NCI-H446 (cell line): ENCODE data around the gene ESYT2.

Source experiments
- DNase-seq, 2 experiments: peaks; one replicate each; lab custom pipeline; 2025; lab: John Stamatoyannopoulos, UW

The ESYT2 gene

GRCh38 chr7:158802535-158803366 is 26.6 kb downstream of the ESYT2 start:
- no peak for DNase-seq

- DNase-seq, result no peak
These were observed 30.6 kb downstream of the ESYT2 start for GRCh38 chr7:158798741-158799140.

- no peak for DNase-seq
These were observed 32.6 kb downstream of the ESYT2 start for GRCh38 chr7:158796667-158797066.

GRCh38 chr7:158795272-158795671 is 34.0 kb downstream of the ESYT2 start:
- no peak for DNase-seq

- DNase-seq, result no peak
These were observed 38.2 kb downstream of the ESYT2 start for GRCh38 chr7:158791107-158791506.

- DNase-seq, result no peak
These were observed 39.5 kb downstream of the ESYT2 start for GRCh38 chr7:158789842-158790241.

DNA sequence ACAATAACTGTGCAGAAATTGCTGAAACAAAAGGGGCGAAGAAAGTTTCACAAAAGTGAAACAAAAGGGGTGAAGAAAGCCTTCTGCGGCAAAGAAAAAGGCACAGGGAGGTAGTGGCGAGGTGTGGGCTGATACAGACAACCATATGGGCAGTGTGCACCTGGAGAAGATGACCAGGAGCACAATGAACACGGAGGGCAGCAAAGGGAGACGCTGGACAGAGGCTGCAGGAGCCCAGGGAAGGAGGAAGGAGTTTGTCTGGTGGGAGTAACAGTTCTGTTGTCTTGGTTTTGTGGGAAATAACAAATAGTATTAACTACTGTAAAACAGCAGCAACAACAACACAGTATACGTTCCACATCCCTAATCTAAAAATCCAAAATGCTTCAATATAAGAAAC is 42.4 kb downstream of the ESYT2 start:
- DNase-seq, result no peak

GRCh38 chr7:158784270-158784669 is 45.0 kb downstream of the ESYT2 start:
- DNase-seq, result no peak

DNA sequence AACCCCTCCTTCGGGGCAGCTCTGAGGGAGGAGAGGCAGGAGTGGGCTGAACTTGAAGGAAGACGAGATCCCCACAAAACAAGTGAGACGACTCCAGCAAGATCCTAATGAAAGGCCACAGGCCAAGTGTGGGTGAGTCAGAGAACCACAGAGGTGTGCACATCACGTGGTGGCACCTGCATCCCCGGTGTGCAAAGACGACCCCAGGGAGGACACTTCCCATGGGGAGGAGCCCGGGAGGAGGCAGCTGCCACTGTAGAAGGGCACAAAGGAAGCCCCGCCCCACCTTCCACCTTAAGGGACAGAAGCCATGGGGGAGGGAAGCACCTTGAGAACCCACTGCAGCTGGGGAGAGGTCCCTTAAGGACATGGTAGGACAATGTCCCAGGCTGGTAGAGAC is 45.7 kb downstream of the ESYT2 start:
- no peak for DNase-seq

DNA sequence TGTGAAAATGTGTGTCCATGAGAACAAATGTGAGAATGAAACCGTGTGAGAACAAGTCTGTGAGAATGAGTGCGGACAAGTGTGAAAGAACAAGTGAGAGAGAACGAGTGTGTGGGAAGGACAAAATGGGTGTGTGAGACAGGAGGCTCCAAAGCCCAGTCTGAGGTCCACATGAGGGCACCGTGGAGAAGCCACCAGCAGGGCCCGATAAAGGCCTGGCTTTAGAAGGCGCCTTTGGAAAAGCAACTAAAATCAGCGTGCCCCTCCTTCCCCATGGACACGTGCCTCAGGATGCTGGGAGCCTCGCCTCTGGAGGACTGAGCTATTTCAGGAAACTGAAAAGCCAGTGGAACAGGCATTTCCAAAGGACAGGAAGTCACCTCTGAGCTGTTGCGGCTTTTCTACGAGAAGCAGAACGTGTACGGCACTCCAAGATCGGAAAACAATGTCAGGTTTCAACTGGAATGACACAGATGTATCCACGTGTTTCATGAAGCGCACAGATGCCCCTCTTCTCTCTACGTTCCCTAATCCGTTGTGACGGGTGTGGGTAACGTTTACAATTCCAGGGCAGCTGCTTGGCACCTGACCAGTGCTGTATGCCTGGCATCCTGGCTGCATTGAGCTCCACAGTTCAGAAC is 46.4 kb downstream of the ESYT2 start:
- DNase-seq, result no peak

DNA sequence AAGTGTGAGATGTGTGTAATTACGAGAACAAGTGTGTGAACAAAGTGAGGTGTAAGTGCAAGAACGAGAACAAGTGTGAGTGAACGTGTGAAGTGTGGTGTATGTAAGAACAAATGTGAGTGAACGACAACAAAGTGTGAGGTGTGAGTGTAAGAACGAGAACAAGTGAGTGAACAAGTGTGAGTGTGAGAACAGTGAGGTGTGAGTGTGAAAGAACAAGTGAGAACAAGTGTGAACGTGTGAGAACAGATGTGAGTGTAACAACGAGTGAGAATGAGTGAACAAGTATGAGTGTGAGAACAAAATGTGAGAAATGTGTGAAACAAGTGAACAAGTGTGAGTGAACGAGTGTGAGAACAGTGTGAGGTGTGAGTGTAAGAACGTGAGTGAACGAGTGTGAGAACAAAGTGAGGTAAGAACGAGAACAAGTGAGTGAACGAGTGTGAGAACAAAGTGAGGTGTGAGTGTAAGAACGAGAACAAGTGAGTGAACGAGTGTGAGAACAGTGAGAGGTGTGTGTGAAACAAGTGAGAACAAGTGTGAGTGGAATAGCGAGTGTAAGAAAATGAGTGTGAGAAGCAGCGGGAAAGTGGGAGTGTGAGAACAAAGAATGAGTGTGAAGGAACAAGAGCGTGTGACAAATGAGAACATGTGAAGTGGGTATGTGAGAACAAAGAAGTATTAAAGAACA is 47.2 kb downstream of the ESYT2 start:
- DNase-seq, result no peak

DNA sequence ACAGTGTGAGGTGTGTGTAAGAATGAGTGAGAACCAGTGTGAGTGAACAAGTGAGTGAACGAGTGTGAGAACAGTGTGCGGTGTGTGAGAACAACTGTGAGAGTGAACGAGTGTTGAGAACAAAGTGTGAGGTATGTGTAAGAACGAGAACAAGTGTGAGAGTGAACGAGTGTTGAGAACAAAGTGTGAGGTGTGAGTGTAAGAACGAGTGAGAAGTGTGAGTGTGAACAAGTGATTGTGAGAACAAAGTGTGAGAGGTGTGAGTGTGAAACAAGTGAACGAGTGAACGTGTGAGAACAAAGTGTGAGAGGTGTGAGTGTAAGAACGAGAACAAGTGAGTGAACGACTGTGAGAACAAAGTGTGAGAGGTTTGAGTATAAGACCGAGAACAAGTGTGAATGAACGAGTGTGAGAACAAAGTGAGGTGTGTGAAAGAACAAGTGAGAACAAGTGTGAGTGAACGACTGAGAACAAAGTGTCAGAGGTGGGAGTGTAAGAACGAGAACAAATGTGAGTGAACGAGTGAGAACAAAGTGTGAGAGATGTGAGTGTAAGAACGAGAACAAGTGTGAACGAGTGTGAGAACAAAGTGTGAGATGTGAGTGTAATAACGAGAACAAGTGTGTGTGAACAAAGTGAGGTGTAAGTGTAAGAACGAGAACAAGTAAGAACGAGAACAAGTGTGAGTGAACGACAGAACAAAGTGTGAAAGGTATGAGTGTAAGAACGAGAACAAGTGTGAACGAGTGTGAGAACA is 47.9 kb downstream of the ESYT2 start:
- DNase-seq, result no peak

DNA sequence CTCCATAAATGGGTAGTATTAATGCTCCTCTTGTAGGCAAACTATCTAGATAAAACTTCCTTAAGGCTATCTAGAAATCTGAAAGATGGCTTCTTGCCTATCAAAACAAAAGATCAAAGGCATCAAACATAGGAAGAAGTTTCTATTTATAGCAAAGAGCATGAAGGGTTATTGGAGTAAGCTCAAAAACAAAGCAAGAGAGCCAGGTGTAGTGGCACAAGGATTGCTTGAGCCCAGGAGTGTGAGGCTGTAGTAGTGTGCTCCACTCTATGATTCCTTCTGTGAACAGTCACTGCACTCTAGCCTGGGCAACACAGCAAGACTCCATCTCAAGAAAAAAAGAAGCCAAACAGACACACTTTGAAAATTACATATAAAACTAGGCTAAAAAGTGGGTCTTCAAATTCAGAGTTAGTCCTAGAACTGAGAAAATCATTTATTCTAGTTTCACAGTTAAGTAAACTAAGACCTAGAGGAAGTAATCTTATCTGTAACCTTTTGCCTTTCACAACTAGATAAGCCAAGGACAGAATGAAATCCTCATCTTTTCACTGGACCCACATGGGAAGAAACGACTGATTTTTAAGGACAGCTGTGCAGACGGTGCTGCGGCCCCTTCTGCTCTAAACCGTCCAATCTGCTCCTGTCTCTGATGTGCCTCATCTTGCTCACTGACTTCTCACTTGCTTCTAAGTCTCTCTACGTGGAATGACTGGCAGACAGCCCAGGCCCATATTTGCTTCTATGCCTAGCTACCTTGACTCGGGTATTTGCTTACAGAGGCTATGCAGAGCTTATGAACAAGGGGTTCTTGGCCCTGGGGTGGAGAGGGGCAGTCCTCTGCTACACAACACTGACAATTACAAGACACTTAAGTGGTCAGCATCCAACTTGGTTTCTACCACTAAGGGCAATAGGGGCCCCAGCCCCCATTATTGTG is 50.0 kb downstream of the ESYT2 start:
- DNase-seq, result no peak

GRCh38 chr7:158778471-158778870 is 50.8 kb downstream of the ESYT2 start:
- no peak for DNase-seq

DNA sequence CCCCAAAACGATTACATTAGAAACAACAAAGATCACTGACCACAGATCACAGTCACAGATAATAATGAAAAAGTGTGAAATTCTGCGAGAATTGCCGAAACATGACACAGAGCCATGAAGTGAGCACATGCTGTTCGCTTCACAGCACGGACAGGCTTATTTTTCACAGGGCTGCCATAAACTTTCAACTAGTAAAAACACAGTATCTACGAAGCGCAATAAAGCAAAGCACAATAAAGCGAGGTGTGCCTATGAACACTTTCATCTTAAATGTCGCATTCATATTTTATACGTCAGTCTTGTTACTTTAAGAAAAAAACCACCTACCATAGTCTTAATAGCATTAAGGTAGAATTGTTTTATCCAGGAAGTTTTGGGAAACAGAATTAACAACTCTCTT is 51.5 kb downstream of the ESYT2 start:
- no peak for DNase-seq

GRCh38 chr7:158776474-158776873 is 52.8 kb downstream of the ESYT2 start:
- no peak for DNase-seq

- no peak for DNase-seq
These were observed 54.4 kb downstream of the ESYT2 start for GRCh38 chr7:158774952-158775351.

DNA sequence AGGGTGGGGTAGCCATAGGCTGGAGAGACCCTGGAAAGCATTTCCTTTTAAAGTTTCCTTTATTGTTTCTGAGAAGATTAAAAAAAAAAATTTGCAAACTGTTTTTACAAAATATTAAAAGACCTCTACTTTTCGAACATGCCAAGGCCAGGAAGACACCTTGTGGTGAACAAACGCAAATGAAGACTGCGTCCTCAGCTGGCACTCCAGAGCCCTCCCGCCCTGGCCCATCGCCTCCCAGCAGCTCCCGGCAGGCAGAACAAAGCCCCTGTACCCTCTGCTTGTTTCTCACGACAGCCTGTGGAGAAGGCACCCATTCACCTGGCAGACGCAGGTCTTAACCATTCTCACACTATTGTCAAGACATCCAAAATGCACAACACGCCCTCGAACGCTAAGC is 56.4 kb downstream of the ESYT2 start:
- no peak for DNase-seq

DNA sequence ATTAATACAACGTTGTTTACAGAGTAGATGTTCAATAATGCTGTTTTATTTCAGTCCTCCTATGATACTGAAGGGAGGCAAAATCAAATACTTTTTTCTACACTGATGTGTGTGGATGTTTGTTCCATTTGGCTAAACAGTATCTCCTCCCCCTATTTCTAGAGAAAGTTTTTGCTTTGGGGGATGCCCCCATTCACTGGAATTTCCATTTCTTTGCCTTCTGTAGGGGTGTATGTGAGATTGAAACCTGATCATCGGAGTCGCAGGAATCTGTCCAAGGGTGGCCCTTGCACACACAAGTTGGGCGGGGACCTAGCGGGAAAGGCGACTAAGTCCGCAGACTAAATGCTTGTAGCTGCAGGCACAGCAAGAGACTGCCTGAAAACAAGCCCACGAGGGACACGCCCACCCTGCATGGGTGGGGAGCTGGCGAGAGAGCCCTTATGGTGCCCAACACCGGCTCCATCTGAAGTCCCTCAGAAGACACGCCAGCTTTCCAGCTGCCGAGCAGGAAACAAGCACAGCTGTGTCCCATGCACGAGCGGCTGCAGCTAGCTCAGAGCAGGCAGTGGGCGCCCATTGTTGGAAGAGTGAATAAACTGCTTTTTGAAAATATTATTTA is 58.0 kb downstream of the ESYT2 start:
- no peak for DNase-seq

DNA sequence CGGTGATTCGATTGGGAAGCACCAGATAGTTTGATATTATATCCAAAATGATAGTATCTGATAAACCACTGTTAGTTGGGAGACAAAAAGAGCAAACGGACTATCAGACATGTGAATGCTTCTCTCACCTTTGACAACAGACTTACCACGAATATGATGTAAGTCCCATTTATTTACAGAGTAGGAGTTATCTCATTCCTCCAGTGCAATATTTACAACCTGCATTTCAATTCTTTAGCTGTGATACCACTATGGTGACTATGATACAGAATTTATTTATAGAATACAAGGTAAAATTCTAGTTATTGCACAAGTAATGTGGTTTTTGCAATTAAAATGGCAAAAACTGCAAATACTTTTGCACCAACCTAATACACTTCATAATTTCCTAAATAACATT is 61.6 kb downstream of the ESYT2 start:
- DNase-seq, result no peak
